NCI-H774 (cell line): Measurements from ENCODE around the gene NLK.
"Not testable (repeated sequence)": the region's sequence is repeated elsewhere in the genome, so short reads cannot be mapped to it uniquely, and the experiment has no call there.

Source experiments
- DNase-seq: peaks from one replicate; lab custom pipeline; 2025; lab: John Stamatoyannopoulos, UW

The NLK gene

DNA sequence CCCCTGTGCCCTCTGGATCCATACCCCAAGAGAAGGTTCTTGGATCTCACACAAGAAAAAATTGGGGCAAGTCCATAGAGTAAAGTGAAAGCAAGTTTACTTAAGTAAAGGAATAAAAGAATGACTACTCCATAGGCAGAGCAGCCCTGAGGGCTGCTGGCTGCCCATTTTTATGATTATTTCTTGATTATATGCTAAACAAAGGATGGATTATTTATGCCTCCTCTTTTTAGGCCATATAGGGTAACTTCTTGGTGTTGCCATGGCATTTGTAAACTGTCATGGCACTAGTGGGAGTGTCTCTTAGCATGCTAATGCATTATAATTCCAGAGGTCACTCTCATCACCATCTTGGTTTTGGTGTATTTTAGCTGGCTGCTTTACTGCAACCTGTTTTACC is 70.8 kb downstream of the NLK start:
- no peak for DNase-seq

DNA sequence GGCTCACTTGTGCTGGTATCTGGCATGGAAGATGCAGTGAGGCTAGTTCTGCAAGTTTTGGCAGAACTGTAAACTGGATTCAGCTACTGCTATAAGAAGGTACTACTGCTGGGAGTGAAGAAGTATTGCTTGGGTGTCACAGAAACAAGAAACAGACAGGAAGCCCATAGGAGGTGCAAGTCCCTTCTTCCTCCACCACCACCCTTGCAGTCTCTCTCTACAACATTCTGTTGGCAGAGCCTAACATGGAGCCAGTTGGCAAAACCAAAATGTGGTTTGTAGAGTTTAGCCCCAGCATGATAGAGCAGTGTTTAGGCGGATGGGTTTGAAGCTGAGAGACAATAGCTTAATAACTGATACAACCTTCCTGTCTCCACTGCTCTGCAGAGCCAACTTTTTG is 72.6 kb downstream of the NLK start:
- no peak for DNase-seq

DNA sequence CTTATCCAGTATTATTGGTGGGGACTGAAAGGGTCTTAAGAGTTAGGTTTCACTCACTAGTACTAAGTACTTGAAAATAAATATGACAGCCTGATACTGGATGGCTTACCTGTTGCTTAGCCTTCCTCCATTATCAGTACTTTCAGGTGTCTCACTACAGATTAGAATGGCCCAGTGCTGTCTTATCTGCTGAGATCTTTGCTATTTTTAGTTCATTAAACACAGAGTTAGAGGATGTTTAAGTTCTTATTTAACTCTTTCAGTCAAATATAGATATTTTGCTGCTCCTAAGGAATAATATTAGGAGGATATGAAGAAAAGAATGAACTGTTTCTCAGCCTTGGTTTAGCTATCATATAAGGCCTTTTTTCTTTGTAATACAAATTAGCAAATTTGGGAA is 74.8 kb downstream of the NLK start:
- no peak for DNase-seq

DNA sequence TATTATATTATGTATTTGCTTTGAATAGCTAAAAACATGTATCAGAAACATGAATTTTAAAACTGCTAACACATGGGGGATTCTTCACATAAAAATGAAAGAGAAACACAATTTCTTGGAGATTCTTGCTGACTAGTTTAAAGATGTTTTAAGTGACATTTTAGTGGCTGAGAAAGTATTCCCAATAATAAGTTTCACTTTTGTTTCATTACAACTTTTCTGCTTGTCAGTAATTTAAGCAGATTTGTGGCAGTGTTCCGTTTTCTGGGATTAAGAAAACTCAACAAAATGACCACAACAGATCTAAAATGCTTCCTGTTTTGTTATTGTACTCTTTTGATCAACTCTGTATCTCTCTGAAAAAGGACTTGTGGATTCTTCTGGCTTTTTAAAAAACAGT is 75.9 kb downstream of the NLK start:
- DNase-seq, result no peak

DNA sequence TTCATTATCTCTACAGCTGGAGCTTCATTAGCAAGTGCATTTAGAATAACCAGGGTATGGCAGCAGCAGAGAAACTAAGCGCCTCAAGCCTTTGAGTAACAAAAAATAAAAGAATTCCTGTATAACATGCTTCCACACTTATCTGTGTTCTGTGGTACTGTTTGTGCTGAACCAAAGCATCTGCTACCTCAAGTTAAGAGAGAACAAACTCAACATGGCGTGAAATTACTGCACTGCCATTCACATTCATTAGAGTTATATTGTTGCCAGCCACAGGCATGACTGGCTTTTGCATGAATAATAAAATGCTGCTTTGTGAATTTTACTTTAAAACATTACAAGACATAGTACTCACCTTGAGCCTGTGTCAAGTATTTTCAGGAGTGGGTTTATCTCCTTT is 76.6 kb downstream of the NLK start:
- DNase-seq, result no peak

DNA sequence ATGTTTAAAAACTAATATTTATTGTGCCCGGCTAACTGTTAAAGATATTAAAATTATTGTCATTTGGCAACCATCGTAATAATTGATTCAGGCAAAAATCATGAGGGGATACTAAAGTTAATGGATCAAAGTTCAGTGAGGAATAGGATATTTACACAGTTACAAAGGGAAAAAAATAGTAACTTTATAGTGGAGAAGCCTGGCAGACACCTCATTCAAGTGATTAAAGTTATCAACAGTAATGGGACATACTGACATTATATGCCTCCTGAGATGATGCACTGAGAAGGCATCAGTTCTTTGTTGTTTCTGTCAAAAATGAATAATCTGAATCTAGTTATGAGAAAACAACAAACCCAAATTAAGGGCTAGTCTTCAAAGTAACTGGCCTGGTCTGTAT is 77.1 kb downstream of the NLK start:
- DNase-seq, result no peak

DNA sequence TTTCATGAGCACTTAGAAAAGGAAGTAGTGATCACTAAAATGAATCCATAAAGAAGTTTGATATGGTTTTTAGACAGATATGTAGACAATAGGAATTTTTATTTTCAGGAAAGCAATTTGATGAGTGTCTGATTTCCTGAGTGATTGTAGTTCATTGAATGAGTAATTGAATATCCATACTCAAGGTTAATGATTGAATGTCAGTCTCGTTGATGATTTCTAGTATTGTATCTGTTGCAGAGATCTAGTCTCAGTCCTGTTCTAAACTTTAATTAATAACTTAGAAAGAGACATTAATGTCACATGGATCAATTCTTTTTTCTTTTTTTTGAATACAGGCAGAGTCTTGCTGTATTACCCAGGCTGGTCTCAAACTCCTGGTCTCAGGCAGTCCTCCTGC is 78.3 kb downstream of the NLK start:
- no peak for DNase-seq

DNA sequence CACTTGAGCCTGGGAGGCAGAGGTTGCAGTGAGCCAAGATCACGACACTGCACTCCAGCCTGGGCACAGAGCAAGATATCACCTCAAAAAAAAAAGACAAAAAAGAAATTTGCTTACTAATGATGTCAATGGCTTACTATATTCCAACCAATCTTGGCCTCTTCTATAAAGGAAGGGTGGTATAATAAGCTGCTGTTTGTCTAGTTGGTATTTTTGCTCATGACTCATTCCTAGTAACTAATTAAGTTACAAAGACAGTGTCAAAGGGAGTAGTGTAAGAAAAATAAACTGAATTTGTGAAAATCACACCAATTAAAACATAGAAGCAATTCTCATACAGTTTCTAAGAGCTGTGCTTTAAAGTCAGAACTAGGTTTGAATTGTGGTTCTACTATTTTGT is 82.5 kb downstream of the NLK start:
- DNase-seq, result no peak

DNA sequence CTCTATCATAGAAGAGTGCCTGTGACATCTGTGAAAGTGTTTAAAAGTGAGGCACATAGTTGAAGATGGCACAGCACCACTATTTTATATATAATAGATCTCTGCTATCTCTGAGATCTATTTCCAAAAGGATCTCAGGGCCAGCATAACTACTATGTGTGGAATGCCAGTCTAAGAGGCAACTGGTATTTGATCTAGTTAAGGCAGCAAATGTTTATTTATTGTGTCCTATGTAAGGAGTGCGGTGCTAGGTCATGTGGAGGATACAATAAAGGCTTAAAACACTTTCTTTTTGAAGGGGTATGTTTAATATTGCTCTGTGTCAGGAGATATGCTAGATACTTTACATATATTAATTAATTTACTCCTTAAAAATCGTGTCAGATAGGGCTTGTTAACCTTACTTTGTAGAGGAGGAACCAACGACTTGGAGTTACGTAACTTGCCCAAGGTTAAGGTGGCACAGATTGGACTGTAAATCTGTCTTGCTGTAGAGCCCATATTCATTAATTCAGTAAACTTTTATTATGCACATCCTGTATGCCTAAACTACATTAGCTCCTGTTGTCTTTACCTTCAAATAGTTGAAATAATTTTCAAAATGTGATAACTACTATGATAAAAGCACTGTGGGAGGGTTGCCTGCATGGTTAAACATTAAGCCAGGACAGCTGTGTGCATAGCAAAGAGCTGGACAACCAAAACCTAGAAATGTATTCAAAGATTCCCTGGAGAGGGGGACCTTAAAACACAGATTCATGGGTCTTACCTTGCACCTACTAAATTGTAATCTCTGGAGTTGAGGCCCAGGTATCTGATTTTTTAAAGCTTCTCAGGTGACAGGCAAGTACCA is 83.3 kb downstream of the NLK start:
- no peak for DNase-seq

DNA sequence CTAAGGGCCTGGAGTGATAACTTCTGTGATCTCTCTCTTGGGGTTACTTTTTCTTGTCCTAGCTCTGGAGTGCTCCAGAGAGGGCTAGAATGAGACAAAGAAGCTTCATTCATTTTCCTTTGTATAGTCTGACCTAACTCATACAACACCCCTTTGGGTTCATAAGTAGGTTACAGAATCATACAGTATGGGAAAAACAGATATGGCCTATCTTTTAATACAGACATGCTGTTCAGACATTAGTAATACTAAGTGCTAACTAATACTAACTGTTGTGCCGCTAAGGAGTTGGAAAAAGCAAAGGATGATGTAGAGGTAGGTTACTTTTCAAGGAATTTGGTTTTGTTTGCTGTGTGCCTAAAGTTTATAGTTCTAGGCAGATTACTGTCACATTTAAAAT is 84.7 kb downstream of the NLK start:
- no peak for DNase-seq

DNA sequence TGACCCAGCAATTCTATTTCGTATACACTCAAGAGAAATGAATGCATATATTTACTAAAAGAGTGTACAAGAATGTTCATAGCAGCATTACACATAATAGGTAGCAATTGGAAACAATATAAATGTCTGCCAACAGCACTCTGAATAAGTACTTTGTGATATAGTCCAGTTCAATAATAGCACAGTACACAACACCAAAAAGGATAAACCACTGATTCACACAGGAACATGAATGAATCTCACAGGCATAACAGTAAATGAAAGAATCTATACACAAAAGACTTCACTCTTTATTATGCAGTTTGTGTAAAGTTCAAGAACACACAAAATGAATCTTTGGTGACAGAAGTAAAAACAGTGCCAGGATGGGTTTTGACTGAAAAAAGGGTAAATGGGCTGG is 86.3 kb downstream of the NLK start:
- no peak for DNase-seq

DNA sequence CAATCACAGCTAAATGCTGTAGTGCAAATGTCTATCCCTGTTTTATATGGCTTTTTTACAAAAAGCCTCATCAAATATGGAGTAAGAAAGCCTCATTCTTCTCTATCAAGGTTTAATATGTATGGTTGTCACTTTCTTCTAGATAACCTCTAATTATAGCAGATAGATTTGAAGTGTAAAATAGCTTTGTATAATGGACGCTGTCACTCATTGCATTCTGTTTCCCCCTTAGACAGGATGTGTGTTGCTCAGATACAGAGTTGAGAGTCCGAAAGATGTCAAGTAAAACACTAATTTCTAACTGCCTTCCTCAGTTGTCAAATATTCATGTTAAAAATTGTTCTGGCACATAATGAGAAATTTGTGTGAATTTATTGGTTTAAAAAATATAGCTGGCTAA is 88.0 kb downstream of the NLK start:
- DNase-seq, result no peak

DNA sequence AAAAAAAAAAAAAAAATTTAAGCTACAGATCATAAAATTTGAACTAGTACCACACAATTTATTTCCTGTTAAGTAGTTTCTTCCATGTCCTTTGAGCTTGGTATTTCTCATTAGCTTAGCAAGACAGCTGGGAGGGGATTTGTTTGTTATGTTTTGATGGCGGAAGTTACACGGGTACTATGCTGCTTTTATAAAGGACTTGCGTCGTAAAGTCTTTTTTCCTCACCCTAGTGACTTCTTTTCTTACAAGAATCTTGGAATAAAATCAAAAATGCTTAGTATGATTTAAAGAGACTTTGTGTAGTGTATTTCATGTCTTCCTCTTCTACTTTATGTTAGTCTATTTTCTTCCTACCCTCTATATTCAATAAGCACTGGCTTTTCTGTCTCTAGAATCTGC is 89.1 kb downstream of the NLK start:
- DNase-seq, result no peak

DNA sequence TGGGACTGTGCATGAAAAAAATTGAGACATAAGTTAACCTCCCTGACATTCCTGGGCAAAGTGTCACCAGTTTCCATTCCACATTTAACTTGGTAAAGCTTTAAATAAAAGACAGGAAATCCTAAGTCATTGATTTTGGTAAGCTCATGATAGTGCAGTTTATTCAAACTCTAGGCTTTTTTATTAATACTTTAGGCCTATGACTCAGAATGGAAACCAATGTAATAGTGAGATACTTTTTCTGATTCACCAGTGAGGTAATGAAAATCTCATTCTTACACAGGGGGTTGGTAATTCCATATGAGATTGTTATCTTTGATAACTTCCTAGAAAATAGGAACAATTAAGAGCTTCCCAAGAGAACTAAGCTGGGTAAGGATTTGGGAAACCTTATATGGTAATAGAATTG is 91.1 kb downstream of the NLK start:
- DNase-seq, result no peak

DNA sequence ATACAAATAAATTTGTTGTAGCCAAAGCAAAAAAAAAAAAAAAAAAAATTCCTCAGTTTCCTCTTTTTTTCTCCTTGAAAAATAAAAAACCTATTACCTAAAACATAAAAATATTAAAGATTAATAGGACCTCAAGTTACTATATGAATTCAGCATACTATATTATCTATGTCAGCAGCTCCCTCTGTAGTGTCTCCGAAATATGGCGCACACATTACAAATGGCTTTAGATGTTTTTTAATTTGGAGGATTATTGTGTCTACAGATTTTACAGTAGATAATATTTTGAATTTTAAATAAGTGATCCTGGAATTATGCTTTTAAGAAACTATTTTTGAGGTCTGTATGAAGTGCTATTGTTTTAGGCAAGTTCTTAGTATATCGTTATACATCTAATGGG is 94.4 kb downstream of the NLK start:
- no peak for DNase-seq

DNA sequence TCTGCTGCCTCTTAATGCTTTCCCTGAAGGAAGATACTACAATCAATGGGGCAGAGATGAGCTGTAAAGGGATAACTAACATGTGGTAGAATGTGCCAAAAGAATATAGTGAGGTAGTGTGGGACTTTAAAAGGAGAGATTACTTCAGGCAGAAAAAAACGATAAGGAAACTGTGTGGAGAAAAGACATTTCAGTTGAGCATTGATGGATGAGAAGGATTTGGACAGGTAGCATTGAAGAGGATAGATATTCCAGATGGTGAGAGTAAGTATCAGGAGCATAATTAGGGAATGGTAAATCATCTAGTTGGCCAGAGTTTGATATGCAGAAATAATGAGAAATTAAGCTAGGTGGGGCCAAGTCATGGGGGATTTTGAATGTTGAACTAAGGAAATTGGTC is 97.3 kb downstream of the NLK start:
- no peak for DNase-seq

DNA sequence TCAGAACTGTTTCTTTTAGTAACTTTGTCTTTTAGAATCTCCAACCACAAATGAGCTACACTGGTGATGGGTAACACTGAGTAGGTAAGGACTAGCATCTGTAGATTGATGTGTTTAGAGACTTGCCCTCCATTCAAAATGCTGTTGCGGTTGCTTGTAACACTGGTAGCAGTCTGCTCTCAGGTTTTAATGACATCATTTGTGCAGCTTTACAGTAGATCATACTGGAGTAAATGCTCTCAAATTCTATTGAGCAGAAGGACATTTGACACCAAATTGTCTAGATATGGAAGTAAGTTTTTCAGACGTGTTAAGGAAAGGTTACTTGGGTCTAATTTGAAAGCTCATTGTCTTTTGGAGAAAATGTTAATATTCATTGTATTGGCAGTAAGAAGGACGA is 98.8 kb downstream of the NLK start:
- no peak for DNase-seq

DNA sequence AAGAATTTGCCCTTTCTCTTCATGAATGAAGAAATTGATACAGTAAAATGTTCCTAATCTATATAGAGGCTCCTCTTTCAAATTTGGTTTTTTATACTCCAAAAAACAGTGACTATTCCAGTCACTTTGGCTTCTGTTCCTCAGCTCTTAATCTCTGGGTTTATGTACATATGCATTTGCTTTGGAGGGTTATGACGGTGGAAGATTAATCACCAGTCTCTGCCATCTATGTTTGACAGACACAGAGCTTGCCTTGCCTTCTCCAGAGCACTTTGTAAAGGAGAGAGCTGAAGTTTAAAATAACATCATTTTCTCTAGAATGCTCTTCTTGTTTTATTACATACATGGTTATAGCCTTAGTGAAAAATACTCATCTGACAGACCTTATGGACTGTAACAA is 99.3 kb downstream of the NLK start:
- no peak for DNase-seq

DNA sequence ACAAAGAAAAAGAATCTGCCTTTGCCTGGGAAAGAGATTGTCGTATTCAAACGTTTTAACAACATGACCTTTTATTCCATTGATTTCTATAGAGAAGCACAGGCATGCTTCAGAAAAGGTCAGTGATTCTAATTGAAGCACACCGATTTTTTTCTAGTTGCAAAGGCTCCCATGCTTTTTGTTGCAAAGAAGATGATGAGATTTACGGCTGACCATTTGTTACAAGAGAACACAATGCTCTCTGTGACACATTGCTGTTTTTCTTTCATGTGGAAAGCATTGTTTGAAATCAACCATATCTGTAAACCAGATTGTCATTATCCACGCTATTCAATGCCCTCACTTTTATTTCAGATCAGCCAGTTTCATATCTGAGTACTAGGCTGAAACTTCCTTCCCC is 99.8 kb downstream of the NLK start:
- DNase-seq, result no peak

DNA sequence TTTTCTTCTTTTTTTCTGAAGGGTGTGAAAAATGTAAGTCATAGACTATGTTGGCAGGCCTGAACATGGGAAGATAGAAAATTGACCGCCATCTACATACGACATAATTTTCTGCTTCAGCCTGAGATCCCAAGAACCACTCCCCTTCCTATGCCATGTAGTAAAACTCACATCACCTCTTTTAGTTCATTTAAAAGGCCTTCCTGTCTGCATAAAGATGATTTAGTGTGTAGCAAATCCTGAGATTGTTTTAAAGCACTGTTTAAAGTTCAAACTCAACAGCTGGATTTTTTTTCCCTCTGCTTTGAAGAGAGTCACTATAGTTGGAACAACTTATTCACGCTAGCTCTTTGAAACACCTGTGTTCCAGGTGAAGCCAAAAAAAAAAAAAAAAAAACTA is 101.5 kb downstream of the NLK start:
- no peak for DNase-seq

DNA sequence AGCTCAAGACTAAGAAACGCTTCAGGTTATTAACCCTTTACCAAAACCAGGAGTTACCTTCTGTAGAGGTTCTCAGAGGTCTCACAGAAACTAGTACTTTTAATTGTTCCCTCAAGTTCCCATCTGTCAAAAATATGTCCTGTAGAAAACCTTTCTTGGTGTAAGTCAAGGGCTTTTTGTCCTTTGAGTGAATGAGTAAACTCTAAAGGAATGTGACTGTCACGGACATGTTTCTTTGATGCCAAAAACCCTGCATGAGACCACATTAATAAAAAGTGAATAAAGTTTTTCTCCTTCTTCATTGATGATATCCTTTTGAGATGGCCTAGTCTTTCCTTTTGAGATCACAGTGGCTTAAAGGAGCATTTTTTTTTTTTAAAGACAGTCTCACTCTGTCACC is 102.9 kb downstream of the NLK start:
- no peak for DNase-seq

DNA sequence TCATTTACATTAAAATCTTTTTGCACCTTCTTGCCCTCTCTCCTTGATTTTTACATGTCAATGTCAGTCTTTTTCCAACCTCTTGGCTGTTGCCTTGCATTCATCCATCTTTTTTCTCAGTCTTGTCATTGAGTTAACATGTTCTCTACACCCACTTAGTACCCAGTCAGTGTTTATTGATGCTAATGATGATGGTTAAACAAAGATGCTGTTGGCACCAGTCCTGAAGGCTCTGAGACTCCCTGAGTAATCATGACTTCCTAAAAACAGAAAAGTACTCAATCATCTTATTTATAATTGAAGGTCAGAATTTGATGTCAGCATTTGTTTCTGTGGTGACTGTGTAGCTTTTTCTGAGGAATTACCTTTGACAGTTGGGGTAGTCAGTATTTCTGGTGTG is 104.5 kb downstream of the NLK start:
- DNase-seq, result peak; percentile 45

DNA sequence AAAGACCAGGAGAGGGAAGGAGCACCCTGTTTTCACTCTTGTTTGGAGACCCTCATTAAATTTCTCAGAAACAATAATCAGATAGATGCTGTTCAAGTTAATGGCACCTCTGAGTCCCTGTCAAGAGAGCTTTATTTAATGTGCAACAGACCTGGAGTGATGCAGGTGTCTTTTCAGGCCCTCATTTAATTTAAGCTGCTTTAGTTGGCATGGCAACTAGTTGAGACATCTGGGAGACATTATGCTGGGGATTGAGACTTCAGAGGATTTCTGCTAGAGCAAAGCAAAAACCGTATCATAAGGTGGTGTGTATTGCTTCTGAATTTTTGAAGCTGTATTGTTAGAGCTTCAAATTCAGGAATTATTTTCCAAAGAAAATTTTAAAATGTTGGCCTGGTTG is 108.5 kb downstream of the NLK start:
- DNase-seq, result no peak

DNA sequence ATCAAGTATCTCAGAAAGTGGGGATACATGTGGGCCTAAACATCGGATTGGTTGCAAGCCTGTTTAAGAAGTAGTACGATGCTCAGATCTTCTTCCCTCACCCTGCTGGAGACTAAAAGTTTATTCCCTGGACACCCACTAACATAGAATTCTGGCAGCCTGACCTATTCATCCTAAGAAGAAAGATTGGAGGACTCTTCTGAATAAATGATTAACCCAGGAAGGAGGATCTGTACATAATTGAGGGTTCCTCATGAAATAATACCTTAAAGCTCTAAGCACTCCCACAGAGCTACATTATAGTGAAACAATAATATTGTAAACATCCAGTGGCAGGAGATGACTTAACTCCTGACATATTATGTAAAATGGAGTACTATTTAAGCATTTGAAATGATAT is 111.7 kb downstream of the NLK start:
- no peak for DNase-seq

DNA sequence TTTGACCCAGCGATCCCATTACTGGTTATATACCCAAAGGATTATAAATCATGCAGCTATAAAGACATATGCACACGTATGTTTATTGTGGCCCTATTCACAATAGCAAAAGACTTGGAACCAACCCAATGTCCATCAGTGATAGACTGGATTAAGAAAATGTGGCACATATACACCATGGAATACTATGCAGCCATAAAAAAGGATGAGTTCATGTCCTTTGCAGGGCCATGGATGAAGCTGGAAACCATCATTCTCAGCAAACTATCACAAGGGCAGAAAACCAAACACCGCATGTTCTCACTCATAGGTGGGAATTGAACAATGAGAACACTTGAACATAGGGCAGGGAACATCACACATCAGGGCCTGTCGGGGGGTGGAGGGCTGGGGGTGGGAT is 112.9 kb downstream of the NLK start:
- DNase-seq, result not testable (repeated sequence)
